A204.1 (cell line): ENCODE measurements around the gene FCGR3A.
"Not testable (repeated sequence)": the region's sequence is repeated elsewhere in the genome, so short reads cannot be mapped to it uniquely, and the experiment has no call there.

Source experiments
- FAIRE-seq: peaks from 2 replicates; lab custom pipeline; 2012; peaks lifted over from hg19 to GRCh38; lab: Jason Lieb, UNC

Gene FCGR3A

GRCh38 chr1:161556143-161556542 is 6.5 kb upstream of the FCGR3A start:
- FAIRE-seq: not testable (repeated sequence)

GRCh38 chr1:161554815-161555417 is 5.3 kb upstream of the FCGR3A start:
- FAIRE-seq: not testable (repeated sequence)

GRCh38 chr1:161554340-161554739 is 4.7 kb upstream of the FCGR3A start:
- FAIRE-seq: not testable (repeated sequence)

GRCh38 chr1:161553631-161554030 is 4.0 kb upstream of the FCGR3A start:
- FAIRE-seq: not testable (repeated sequence)

GRCh38 chr1:161550942-161551341 is 1.3 kb upstream of the FCGR3A start:
- FAIRE-seq: not testable (repeated sequence)

- FAIRE-seq: not testable (repeated sequence)
These were observed 740 bp downstream of the FCGR3A start for GRCh38 chr1:161548749-161549406.

- not testable (repeated sequence) for FAIRE-seq
These were observed 1.4 kb downstream of the FCGR3A start for GRCh38 chr1:161547995-161548741.

GRCh38 chr1:161545005-161545731 is 4.5 kb downstream of the FCGR3A start:
- FAIRE-seq: not testable (repeated sequence)

GRCh38 chr1:161543125-161543524 is 6.5 kb downstream of the FCGR3A start:
- not testable (repeated sequence) for FAIRE-seq

- FAIRE-seq: not testable (repeated sequence)
These were observed 7.5 kb downstream of the FCGR3A start for GRCh38 chr1:161542091-161542559.

GRCh38 chr1:161540570-161540960 is 9.1 kb downstream of the FCGR3A start:
- FAIRE-seq: not testable (repeated sequence)

GRCh38 chr1:161539731-161540569 is 9.7 kb downstream of the FCGR3A start:
- peak; percentile 96 for FAIRE-seq

GRCh38 chr1:161538925-161539479 is 10.6 kb downstream of the FCGR3A start:
- FAIRE-seq: not testable (repeated sequence)

GRCh38 chr1:161537068-161537669 is 12.4 kb downstream of the FCGR3A start:
- not testable (repeated sequence) for FAIRE-seq

- not testable (repeated sequence) for FAIRE-seq
These were observed 16.7 kb downstream of the FCGR3A start for GRCh38 chr1:161532644-161533567.

GRCh38 chr1:161531986-161532643 is 17.5 kb downstream of the FCGR3A start:
- no peak for FAIRE-seq

GRCh38 chr1:161530671-161531641 is 18.7 kb downstream of the FCGR3A start:
- FAIRE-seq: not testable (repeated sequence)

GRCh38 chr1:161530158-161530557 is 19.5 kb downstream of the FCGR3A start:
- not testable (repeated sequence) for FAIRE-seq
